K562 (cell line): ENCODE measurements around the gene DCLK1. TPM values are rescaled to one million over a fixed set of nuclear protein-coding genes. Genes with fewer than 3 reads are reported as not detected.

Experiments
- ATAC-seq: fragments of 200-7000 bp; cut with Tn5 transposase; 3 replicates; pipeline ENCODE4 v1.9.1; 2020; ENCODE audit warnings: moderate library complexity
- BruUV-seq: library from RNA; stranded (reverse); fragments of 400-500 nt; replicated peaks from 2 replicates; lab custom pipeline; 2021; lab: Mats Ljungman, UMichigan
- CTCF ChIA-PET: fragments of 300-600 bp; formaldehyde crosslinking; extraction: SDS; loops from one replicate; lab custom pipeline; 2021; ENCODE audit warnings: low intra/inter-chr PET ratio; lab: Yijun Ruan, JAX
- POLR2A ChIA-PET: fragments of 300-600, 350-650 bp; sonication (Branson Sonifier 250); formaldehyde crosslinking; extraction: SDS; loops from one replicate; lab custom pipeline; 2021; ENCODE audit warnings: antibody characterized with exemption, inconsistent platforms; lab: Yijun Ruan, JAX
- DNase-seq, 4 experiments: peaks; one replicate each; pipeline versions ENCODE4 v3.0.0 to v3.0.0-alpha.2; 2011 to 2018; ENCODE audit warnings: low spot score in 3 of 4, mixed read lengths in 3 of 4; ENCODE audit errors: extremely low read depth in 1 of 4
- FAIRE-seq: peaks from 2 replicates; lab custom pipeline; 2011; peaks lifted over from hg19 to GRCh38; lab: Jason Lieb, UNC
- H2AFZ ChIP-seq: 2 replicates; pipeline ENCODE4 v1.6.0; 2011; ENCODE audit warnings: low read depth, low read length, control low read depth, inconsistent platforms
- H3K27ac ChIP-seq: fragments of 200-600 bp; 3 replicates; pipeline ENCODE4 v1.8.0; 2011; ENCODE audit warnings: low read depth, mild to moderate bottlenecking, control low read depth, inconsistent platforms, low read length, moderate library complexity, mixed read lengths; ENCODE audit errors: extremely low read depth
- H3K27me3 ChIP-seq, 2 experiments: fragments of 300-600 bp in 1 of 2; 2 replicates in 1 of 2; 3 replicates in 1 of 2; pipeline versions ENCODE4 v1.6.0 to v1.8.0; 2011; ENCODE audit warnings: inconsistent platforms in 2 of 2, low read length in 2 of 2, mild to moderate bottlenecking in 1 of 2, mixed read lengths in 1 of 2, moderate library complexity in 1 of 2; ENCODE audit not compliant: control insufficient read depth in 2 of 2, insufficient read depth in 2 of 2
- H3K36me3 ChIP-seq: fragments of 300-600 bp; 3 replicates; pipeline ENCODE4 v1.8.0; 2011; ENCODE audit warnings: mild to moderate bottlenecking, low read length, inconsistent platforms; ENCODE audit not compliant: control insufficient read depth, insufficient read depth
- H3K4me1 ChIP-seq, 2 experiments: fragments of 200-600 bp in 1 of 2; replicated peaks in 1 of 2; 2 replicates in 1 of 2; 3 replicates in 1 of 2; pipeline versions ENCODE4 v1.5.1 to v1.8.0; 2011; ENCODE audit warnings: inconsistent platforms in 2 of 2, low read length in 2 of 2, mild to moderate bottlenecking in 1 of 2, mixed read lengths in 1 of 2, moderate library complexity in 1 of 2; ENCODE audit not compliant: control insufficient read depth in 2 of 2, insufficient read depth in 2 of 2
- H3K4me2 ChIP-seq: 2 replicates; pipeline ENCODE4 v1.6.1; 2011; ENCODE audit warnings: low read length, control low read depth, inconsistent platforms, mixed read lengths; ENCODE audit not compliant: insufficient read depth
- H3K4me3 ChIP-seq: fragments of 200-600 bp; sonication (generic), shearing (Covaris generic); 2 replicates; pipeline ENCODE4 v1.5.1; 2016; ENCODE audit warnings: control low read depth, inconsistent platforms
- H3K79me2 ChIP-seq: fragments of 200-600 bp; 3 replicates; pipeline ENCODE4 v1.8.0; 2011; ENCODE audit warnings: low read length, inconsistent platforms; ENCODE audit not compliant: control insufficient read depth, insufficient read depth
- H3K9ac ChIP-seq, 2 experiments: 2 replicates each; pipeline versions ENCODE4 v1.6.0 to v1.6.1; 2011; ENCODE audit warnings: low read depth in 2 of 2, low read length in 2 of 2, control low read depth in 1 of 2, inconsistent platforms in 1 of 2, mild to moderate bottlenecking in 1 of 2, mixed read lengths in 1 of 2; ENCODE audit not compliant: insufficient read depth in 1 of 2
- H3K9me1 ChIP-seq: one replicate; pipeline ENCODE4 v1.6.0; 2011; ENCODE audit warnings: inconsistent platforms, mild to moderate bottlenecking, low read length, moderate library complexity; ENCODE audit not compliant: control insufficient read depth, insufficient read depth
- H3K9me3 ChIP-seq: replicated peaks from 2 replicates; pipeline ENCODE4 v1.5.1; 2011; ENCODE audit warnings: low read depth, low read length, inconsistent platforms; ENCODE audit not compliant: control insufficient read depth, insufficient read depth
- H4K20me1 ChIP-seq: replicated peaks from 2 replicates; pipeline ENCODE4 v1.6.1; 2011; ENCODE audit warnings: low read length, inconsistent platforms, mixed read lengths; ENCODE audit not compliant: control insufficient read depth, insufficient read depth
- CBX3 ChIP-seq, 2 experiments: IDR thresholded peaks; 1 replicate in 1 of 2; 2 replicates in 1 of 2; pipeline ENCODE4 v1.6.1; 2012; ENCODE audit warnings: inconsistent platforms in 2 of 2, low read length in 2 of 2, borderline replicate concordance in 1 of 2, control low read depth in 1 of 2
- WGBS: fragments of 100-300 bp; shearing (Covaris generic); methylation state at CpG from one replicate; pipeline ENCODE4 v1.1.6; 2016; ENCODE audit warnings: low coverage, mixed read lengths; ENCODE audit not compliant: insufficient coverage; ENCODE audit errors: missing lambda C conversion rate; 5-methylcytosine and 5-hydroxymethylcytosine counted together
- in situ Hi-C: fragments of 300-500 bp; cut with MboI; formaldehyde crosslinking; loops from 4 replicates; pipeline ENCODE4 v1.15.0; 2018; ENCODE audit warnings: inconsistent platforms, mixed read lengths
- intact Hi-C: fragments of 100-400 bp; cut with micrococcal nuclease; formaldehyde crosslinking; loops from 2 replicates; pipeline ENCODE4 v1.14.2; 2022
- polyA plus RNA-seq, 8 experiments: library from polyadenylated mRNA; depleted of rRNA in 4 of 8; stranded (reverse) in 5 of 8; unstranded in 3 of 8; fragments of >200 nt; fragmentation: Nextera tagmentation in 2 of 8; fragmentation: Illumina TruSeq in 1 of 8; extraction: Ambion mirVana in 2 of 8; extraction: Trizol in 1 of 8; gene quantifications; 2 replicates each; pipeline versions ENCODE4 v1.2.1 to v1.2.3, GENCODE V29; 2011 to 2014; ENCODE audit warnings: inconsistent platforms in 1 of 8, missing spikeins in 1 of 8
- total RNA-seq, 7 experiments: library from RNA; depleted of rRNA in 6 of 7; stranded (reverse); fragments of >200 nt in 6 of 7; fragmentation: Illumina TruSeq in 2 of 7; extraction: Trizol in 2 of 7; gene quantifications; 2 replicates each; pipeline versions ENCODE4 v1.2.1 to v1.2.3, GENCODE V29; 2011 to 2021; ENCODE audit warnings: low replicate concordance in 1 of 7
- TF ChIP-seq, protein P1 (sequence below), 2 experiments: fragments of 450-650 bp in 1 of 2; IDR thresholded peaks; 2 replicates each; pipeline ENCODE4 v1.6.1; 2011 to 2017; ENCODE audit warnings: low read depth in 2 of 2, antibody characterized with exemption in 1 of 2, borderline replicate concordance in 1 of 2, low read length in 1 of 2, mild to moderate bottlenecking in 1 of 2, mixed read lengths in 1 of 2; ENCODE audit not compliant: control insufficient read depth in 1 of 2

The DCLK1 gene
- total and polyA plus RNA-seq, 9 of the 15 experiments (the other 6 are each of a cell fraction or from before 2014, with no cell fraction given), result 0.07 TPM; not detected in 8

- no peak overlapping the region for H3K4me2 ChIP-seq
- in situ Hi-C loops (no loop called here), intact Hi-C loops (no loop called here)
- no peak for ATAC-seq
- WGBS, result 0% methylated on average over 5 of the region's 7 CpGs
- no peaks in the 10 kb centered on the region for H3K4me1 ChIP-seq
- no peaks in the 10 kb centered on the region for H3K9me3 ChIP-seq
- ChIA-PET POLR2A (interaction anchor here (1.4 kb wide), 1 partner anchor 8 kb away, joined by 4 read pairs; no protein-coding TSS in a partner anchor), CTCF (no interaction called here)
- H3K79me2 ChIP-seq, result no peaks in the 10 kb centered on the region
- no peak overlapping the region for H3K9ac ChIP-seq
- no peak for DNase-seq
- no TSS peak for BruUV-seq
- H2AFZ ChIP-seq, result no peak overlapping the region
- H3K4me3 ChIP-seq, result no peak overlapping the region
- no peaks in the 10 kb centered on the region for H4K20me1 ChIP-seq
- H3K27ac ChIP-seq, result no peak overlapping the region
- H3K9me1 ChIP-seq, result no peaks in the 10 kb centered on the region
- no peaks in the 10 kb centered on the region for H3K36me3 ChIP-seq
- FAIRE-seq, result no peak
- no peaks in the 10 kb centered on the region for H3K27me3 ChIP-seq
- no peak for TF ChIP-seq CBX3 (IDR thresholded peaks at IDR 0.05; ENCODE audit: borderline replicate concordance in 1 of 2, low read length in 2 of 2)
- TF ChIP-seq, protein P1, sequence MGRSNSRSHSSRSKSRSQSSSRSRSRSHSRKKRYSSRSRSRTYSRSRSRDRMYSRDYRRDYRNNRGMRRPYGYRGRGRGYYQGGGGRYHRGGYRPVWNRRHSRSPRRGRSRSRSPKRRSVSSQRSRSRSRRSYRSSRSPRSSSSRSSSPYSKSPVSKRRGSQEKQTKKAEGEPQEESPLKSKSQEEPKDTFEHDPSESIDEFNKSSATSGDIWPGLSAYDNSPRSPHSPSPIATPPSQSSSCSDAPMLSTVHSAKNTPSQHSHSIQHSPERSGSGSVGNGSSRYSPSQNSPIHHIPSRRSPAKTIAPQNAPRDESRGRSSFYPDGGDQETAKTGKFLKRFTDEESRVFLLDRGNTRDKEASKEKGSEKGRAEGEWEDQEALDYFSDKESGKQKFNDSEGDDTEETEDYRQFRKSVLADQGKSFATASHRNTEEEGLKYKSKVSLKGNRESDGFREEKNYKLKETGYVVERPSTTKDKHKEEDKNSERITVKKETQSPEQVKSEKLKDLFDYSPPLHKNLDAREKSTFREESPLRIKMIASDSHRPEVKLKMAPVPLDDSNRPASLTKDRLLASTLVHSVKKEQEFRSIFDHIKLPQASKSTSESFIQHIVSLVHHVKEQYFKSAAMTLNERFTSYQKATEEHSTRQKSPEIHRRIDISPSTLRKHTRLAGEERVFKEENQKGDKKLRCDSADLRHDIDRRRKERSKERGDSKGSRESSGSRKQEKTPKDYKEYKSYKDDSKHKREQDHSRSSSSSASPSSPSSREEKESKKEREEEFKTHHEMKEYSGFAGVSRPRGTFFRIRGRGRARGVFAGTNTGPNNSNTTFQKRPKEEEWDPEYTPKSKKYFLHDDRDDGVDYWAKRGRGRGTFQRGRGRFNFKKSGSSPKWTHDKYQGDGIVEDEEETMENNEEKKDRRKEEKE (IDR thresholded peaks at IDR 0.05; ENCODE audit: borderline replicate concordance in 1 of 2, control insufficient read depth in 1 of 2, low read depth in 2 of 2, low read length in 1 of 2), result no peak
These were observed 349.9 kb downstream of the DCLK1 start for GRCh38 chr13:35781036-35782000.
